Measurements from ENCODE around the gene OSTM1.

OSTM1 gene

DNA sequence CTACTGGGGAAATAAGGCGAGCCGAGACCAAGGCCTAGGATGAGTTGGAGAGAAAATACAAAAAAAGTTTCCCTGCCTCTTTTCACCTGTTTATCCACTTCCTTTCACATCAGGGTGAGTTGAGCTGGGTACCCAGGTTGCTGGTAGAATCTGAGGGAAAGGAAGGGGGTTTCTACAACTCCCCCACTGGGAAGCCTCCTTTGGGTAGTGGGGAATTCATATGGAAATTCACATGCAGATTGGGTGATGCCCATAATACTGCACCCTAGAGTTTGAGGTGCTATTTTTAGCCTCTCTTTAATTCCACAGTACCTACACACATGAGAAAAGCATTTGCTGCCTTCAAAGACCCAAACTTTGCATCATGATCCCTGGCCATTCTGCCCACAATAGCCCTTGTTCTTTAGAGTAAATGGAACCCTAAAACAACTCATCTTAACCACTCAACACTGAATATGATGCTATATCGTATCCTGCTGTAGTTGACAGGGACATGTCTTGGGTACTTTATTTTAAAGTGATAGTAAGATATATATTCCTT lies 2.7 kb downstream of the OSTM1 start:
- Histone ChIP-seq H3K27ac (ENCODE audit: low read depth, low read length) (no peak overlapping the region), H3K27me3 (ENCODE audit: control insufficient read depth in 1 of 2, insufficient read depth in 2 of 2, low read length in 2 of 2) (no peaks in the 10 kb centered on the region), H3K4me1 (ENCODE audit: control insufficient read depth in 1 of 2, insufficient read depth in 2 of 2, low read length in 2 of 2) (peaks cover 15 to 16% of the 10 kb centered on the region in 2 donors), H3K9me3 (ENCODE audit: control insufficient read depth in 1 of 2, low read length in 2 of 2) (no peaks in the 10 kb centered on the region), H3K4me3 (ENCODE audit: low read depth in 1 of 2, low read length in 2 of 2) (no peak overlapping the region), H3K36me3 (ENCODE audit: control insufficient read depth in 1 of 2, insufficient read depth in 2 of 2, low read length in 2 of 2) (peaks cover 0 to 3% of the 10 kb centered on the region in 2 donors), H3K9ac (ENCODE audit: low read depth in 1 of 2, low read length in 2 of 2) (no peak overlapping the region)

DNA sequence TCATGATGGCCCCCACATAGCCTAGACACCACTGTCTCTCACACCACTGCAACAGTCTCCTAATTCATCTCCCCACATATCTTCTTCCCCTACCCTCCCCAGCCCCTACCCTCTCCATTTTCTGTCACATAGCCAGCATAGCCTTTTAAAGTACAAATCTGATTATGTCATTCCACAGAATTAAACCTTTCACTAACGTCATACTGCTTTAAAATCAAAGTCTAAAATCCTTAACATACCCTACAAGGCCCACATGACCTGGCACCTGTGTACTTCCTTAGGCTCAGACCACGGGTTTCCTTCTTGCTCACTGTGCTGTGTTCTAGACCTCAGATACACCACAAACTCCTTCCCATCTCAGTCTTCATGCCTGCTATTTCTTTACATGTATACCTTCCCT lies 5.9 kb downstream of the OSTM1 start:
- H3K9me3 ChIP-seq (ENCODE audit: control insufficient read depth in 1 of 2, low read length in 2 of 2) = no peaks in the 10 kb centered on the region
- H3K9ac ChIP-seq (ENCODE audit: low read depth in 1 of 2, low read length in 2 of 2) = peak overlapping the region in 1 of 2 donors; percentile 3
- no peak overlapping the region for H3K4me3 ChIP-seq (ENCODE audit: low read depth in 1 of 2, low read length in 2 of 2)
- no peaks in the 10 kb centered on the region for H3K27me3 ChIP-seq (ENCODE audit: control insufficient read depth in 1 of 2, insufficient read depth in 2 of 2, low read length in 2 of 2)
- peaks cover 5 to 12% of the 10 kb centered on the region in 2 donors for H3K4me1 ChIP-seq (ENCODE audit: control insufficient read depth in 1 of 2, insufficient read depth in 2 of 2, low read length in 2 of 2)
- peaks cover 0 to 8% of the 10 kb centered on the region in 2 donors for H3K36me3 ChIP-seq (ENCODE audit: control insufficient read depth in 1 of 2, insufficient read depth in 2 of 2, low read length in 2 of 2)
- no peak overlapping the region for H3K27ac ChIP-seq (ENCODE audit: low read depth, low read length)

DNA sequence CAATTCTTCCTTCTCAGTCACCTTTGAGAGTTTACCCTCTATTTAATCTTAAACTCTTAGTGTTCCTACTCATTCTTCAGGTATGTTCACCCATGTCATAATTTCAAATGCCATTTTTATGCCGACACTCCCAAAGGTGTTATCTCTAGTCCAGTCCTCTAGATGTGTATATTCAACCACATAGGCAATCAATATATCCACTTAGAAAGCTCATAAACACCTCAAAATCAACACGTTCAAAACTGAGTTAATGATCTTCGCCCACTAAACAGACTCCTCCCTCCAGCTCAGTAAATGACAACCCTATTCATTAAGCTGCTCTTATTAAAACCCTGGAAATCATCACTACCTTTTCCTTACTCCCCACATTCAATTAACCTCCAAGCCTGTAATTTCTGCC lies 6.4 kb downstream of the OSTM1 start:
- H3K27me3 ChIP-seq (ENCODE audit: control insufficient read depth in 1 of 2, insufficient read depth in 2 of 2, low read length in 2 of 2) = no peaks in the 10 kb centered on the region
- H3K4me1 ChIP-seq (ENCODE audit: control insufficient read depth in 1 of 2, insufficient read depth in 2 of 2, low read length in 2 of 2) = peaks cover 1 to 7% of the 10 kb centered on the region in 2 donors
- H3K9me3 ChIP-seq (ENCODE audit: control insufficient read depth in 1 of 2, low read length in 2 of 2) = no peaks in the 10 kb centered on the region
- peaks cover 0 to 8% of the 10 kb centered on the region in 2 donors for H3K36me3 ChIP-seq (ENCODE audit: control insufficient read depth in 1 of 2, insufficient read depth in 2 of 2, low read length in 2 of 2)
- H3K4me3 ChIP-seq (ENCODE audit: low read depth in 1 of 2, low read length in 2 of 2) = no peak overlapping the region
- no peak overlapping the region for H3K27ac ChIP-seq (ENCODE audit: low read depth, low read length)
- no peak overlapping the region for H3K9ac ChIP-seq (ENCODE audit: low read depth in 1 of 2, low read length in 2 of 2)

DNA sequence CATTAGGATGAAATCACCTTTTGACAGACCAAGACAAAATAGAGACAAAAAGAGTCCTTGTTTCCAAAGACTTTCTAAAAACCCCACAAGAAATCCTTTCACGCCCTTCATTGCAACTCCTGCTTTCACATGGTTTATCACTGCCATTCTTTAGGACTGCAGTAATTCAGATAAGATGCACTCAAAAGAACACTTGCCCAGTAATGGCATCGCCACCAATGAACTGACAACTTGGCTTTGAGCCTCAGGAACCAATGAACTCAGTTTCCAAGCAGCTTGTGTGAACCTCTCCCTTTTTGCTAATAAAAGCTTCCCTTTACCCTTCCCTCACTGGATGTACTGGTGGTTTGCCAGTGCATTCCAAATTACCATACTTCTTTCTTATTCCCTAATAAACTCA lies 21.8 kb downstream of the OSTM1 start:
- no peaks in the 10 kb centered on the region for H3K4me1 ChIP-seq (ENCODE audit: control insufficient read depth in 1 of 2, insufficient read depth in 2 of 2, low read length in 2 of 2)
- no peaks in the 10 kb centered on the region for H3K27me3 ChIP-seq (ENCODE audit: control insufficient read depth in 1 of 2, insufficient read depth in 2 of 2, low read length in 2 of 2)
- no peak overlapping the region for H3K9ac ChIP-seq (ENCODE audit: low read depth in 1 of 2, low read length in 2 of 2)
- H3K4me3 ChIP-seq (ENCODE audit: low read depth in 1 of 2, low read length in 2 of 2) = no peak overlapping the region
- no peak overlapping the region for H3K27ac ChIP-seq (ENCODE audit: low read depth, low read length)
- peaks cover 3 to 9% of the 10 kb centered on the region in 2 donors for H3K36me3 ChIP-seq (ENCODE audit: control insufficient read depth in 1 of 2, insufficient read depth in 2 of 2, low read length in 2 of 2)
- H3K9me3 ChIP-seq (ENCODE audit: control insufficient read depth in 1 of 2, low read length in 2 of 2) = no peaks in the 10 kb centered on the region

DNA sequence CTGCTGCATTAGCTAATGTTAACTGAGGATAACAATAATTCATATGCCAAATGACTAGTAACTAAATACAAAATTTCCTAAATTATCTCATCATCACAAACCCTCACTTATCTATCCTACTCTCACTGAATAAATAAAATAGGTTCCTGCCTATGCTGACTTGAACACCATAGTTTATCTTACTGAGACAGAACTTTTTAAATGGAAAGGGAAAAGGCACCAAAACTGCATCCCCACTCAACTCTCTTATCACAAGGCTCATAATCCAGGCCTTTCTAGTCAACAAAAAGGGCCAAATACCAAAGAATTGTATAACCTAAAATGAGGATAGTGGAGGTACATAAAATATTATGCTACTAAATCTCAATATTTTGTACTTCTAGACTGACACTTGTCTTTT lies 23.1 kb downstream of the OSTM1 start:
- no peaks in the 10 kb centered on the region for H3K4me1 ChIP-seq (ENCODE audit: control insufficient read depth in 1 of 2, insufficient read depth in 2 of 2, low read length in 2 of 2)
- no peak overlapping the region for H3K9ac ChIP-seq (ENCODE audit: low read depth in 1 of 2, low read length in 2 of 2)
- H3K27ac ChIP-seq (ENCODE audit: low read depth, low read length) = no peak overlapping the region
- H3K27me3 ChIP-seq (ENCODE audit: control insufficient read depth in 1 of 2, insufficient read depth in 2 of 2, low read length in 2 of 2) = no peaks in the 10 kb centered on the region
- H3K4me3 ChIP-seq (ENCODE audit: low read depth in 1 of 2, low read length in 2 of 2) = no peak overlapping the region
- H3K9me3 ChIP-seq (ENCODE audit: control insufficient read depth in 1 of 2, low read length in 2 of 2) = no peaks in the 10 kb centered on the region
- peaks cover 10 to 12% of the 10 kb centered on the region in 2 donors for H3K36me3 ChIP-seq (ENCODE audit: control insufficient read depth in 1 of 2, insufficient read depth in 2 of 2, low read length in 2 of 2)

DNA sequence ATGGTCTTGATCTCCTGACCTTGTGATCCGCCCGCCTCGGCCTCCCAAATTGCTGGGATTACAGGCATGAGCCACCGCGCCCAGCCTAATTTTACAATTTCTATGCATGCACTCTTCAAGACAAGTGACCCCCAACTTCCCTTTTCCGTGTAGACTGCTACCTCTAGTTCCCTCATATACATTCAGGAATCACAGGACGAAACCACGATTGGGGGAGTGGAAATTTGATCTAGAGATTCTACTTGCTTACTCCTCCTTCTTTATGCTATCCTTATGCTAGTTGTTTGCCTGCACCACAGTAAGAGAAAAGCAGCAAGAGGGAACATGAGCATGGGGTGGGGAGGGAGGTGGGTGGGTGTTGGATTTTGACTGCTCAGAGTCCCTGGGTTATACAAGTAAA lies 34.9 kb downstream of the OSTM1 start:
- no peak overlapping the region for H3K9ac ChIP-seq (ENCODE audit: low read depth in 1 of 2, low read length in 2 of 2)
- no peaks in the 10 kb centered on the region for H3K27me3 ChIP-seq (ENCODE audit: control insufficient read depth in 1 of 2, insufficient read depth in 2 of 2, low read length in 2 of 2)
- no peaks in the 10 kb centered on the region for H3K9me3 ChIP-seq (ENCODE audit: control insufficient read depth in 1 of 2, low read length in 2 of 2)
- no peaks in the 10 kb centered on the region for H3K4me1 ChIP-seq (ENCODE audit: control insufficient read depth in 1 of 2, insufficient read depth in 2 of 2, low read length in 2 of 2)
- no peak overlapping the region for H3K27ac ChIP-seq (ENCODE audit: low read depth, low read length)
- H3K4me3 ChIP-seq (ENCODE audit: low read depth in 1 of 2, low read length in 2 of 2) = no peak overlapping the region
- peaks cover 10 to 20% of the 10 kb centered on the region in 2 donors for H3K36me3 ChIP-seq (ENCODE audit: control insufficient read depth in 1 of 2, insufficient read depth in 2 of 2, low read length in 2 of 2)

DNA sequence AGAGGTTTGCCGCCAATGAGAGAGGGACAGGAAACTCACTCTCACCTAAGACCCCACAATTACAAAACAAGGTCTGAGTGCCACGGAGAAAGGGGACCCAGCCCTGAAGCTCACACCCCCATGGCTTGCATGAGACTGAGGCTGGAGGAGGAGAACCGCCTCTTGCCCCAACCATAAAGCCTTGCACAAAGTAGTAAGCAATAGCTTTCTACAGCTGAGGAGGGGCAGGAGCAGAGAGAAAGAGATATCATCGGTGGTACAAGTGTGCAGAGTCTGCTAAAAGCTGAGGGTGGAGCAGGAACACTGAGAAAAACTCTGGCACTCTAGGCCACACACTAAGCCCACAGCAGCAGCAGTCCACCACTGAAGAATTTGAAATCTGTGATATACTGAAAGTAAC lies 37.7 kb downstream of the OSTM1 start:
- H3K4me1 ChIP-seq (ENCODE audit: control insufficient read depth in 1 of 2, insufficient read depth in 2 of 2, low read length in 2 of 2) = no peaks in the 10 kb centered on the region
- H3K36me3 ChIP-seq (ENCODE audit: control insufficient read depth in 1 of 2, insufficient read depth in 2 of 2, low read length in 2 of 2) = peaks cover 10 to 15% of the 10 kb centered on the region in 2 donors
- no peaks in the 10 kb centered on the region for H3K27me3 ChIP-seq (ENCODE audit: control insufficient read depth in 1 of 2, insufficient read depth in 2 of 2, low read length in 2 of 2)
- no peak overlapping the region for H3K4me3 ChIP-seq (ENCODE audit: low read depth in 1 of 2, low read length in 2 of 2)
- H3K9ac ChIP-seq (ENCODE audit: low read depth in 1 of 2, low read length in 2 of 2) = no peak overlapping the region
- H3K9me3 ChIP-seq (ENCODE audit: control insufficient read depth in 1 of 2, low read length in 2 of 2) = no peaks in the 10 kb centered on the region
- H3K27ac ChIP-seq (ENCODE audit: low read depth, low read length) = no peak overlapping the region

DNA sequence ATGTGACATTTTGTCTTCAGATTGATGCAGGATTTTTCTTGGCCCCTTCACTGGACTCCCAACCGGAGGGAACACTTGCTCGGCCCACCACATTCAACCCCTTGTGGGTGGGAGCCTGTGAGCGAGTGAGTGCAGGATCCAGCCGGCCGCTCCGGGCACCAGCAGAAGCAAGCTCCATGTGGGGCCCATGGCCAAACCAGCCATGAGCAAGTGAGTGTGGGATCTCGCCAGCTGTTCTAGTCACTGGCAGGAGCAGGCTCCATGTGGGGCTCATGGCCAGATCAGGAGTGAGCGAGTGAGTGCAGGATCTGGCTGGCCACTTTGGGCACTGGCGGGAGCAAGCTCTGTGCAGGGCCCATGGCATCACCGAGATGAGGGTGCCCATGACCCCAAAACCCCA lies 42.6 kb downstream of the OSTM1 start:
- H3K9ac ChIP-seq (ENCODE audit: low read depth in 1 of 2, low read length in 2 of 2) = no peak overlapping the region
- no peaks in the 10 kb centered on the region for H3K9me3 ChIP-seq (ENCODE audit: control insufficient read depth in 1 of 2, low read length in 2 of 2)
- H3K27me3 ChIP-seq (ENCODE audit: control insufficient read depth in 1 of 2, insufficient read depth in 2 of 2, low read length in 2 of 2) = no peaks in the 10 kb centered on the region
- H3K36me3 ChIP-seq (ENCODE audit: control insufficient read depth in 1 of 2, insufficient read depth in 2 of 2, low read length in 2 of 2) = peaks cover 0 to 5% of the 10 kb centered on the region in 2 donors
- H3K4me1 ChIP-seq (ENCODE audit: control insufficient read depth in 1 of 2, insufficient read depth in 2 of 2, low read length in 2 of 2) = peaks cover 0 to 11% of the 10 kb centered on the region in 2 donors
- H3K27ac ChIP-seq (ENCODE audit: low read depth, low read length) = no peak overlapping the region
- H3K4me3 ChIP-seq (ENCODE audit: low read depth in 1 of 2, low read length in 2 of 2) = no peak overlapping the region

DNA sequence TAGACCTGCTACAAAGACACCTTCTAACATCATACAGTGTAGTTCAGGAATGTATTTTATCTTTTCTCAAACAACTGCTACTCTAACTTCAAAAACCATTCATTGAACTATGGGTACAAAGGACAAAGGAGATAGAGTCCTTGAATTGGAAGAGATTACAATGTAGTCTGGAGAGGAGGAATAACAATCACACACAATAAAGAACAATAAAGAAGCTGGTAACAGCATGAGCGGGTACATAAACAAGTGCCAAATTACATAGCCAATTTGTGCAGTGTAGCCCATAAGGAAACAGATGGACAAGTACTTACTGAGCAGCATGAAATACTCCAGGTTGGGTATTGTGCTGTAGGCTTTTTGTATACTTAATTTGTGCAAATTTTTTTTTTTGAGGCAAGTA lies 44.3 kb downstream of the OSTM1 start:
- H3K9me3 ChIP-seq (ENCODE audit: control insufficient read depth in 1 of 2, low read length in 2 of 2) = no peaks in the 10 kb centered on the region
- no peak overlapping the region for H3K4me3 ChIP-seq (ENCODE audit: low read depth in 1 of 2, low read length in 2 of 2)
- no peak overlapping the region for H3K27ac ChIP-seq (ENCODE audit: low read depth, low read length)
- H3K4me1 ChIP-seq (ENCODE audit: control insufficient read depth in 1 of 2, insufficient read depth in 2 of 2, low read length in 2 of 2) = peaks cover 0 to 11% of the 10 kb centered on the region in 2 donors
- H3K27me3 ChIP-seq (ENCODE audit: control insufficient read depth in 1 of 2, insufficient read depth in 2 of 2, low read length in 2 of 2) = no peaks in the 10 kb centered on the region
- no peaks in the 10 kb centered on the region for H3K36me3 ChIP-seq (ENCODE audit: control insufficient read depth in 1 of 2, insufficient read depth in 2 of 2, low read length in 2 of 2)
- no peak overlapping the region for H3K9ac ChIP-seq (ENCODE audit: low read depth in 1 of 2, low read length in 2 of 2)

DNA sequence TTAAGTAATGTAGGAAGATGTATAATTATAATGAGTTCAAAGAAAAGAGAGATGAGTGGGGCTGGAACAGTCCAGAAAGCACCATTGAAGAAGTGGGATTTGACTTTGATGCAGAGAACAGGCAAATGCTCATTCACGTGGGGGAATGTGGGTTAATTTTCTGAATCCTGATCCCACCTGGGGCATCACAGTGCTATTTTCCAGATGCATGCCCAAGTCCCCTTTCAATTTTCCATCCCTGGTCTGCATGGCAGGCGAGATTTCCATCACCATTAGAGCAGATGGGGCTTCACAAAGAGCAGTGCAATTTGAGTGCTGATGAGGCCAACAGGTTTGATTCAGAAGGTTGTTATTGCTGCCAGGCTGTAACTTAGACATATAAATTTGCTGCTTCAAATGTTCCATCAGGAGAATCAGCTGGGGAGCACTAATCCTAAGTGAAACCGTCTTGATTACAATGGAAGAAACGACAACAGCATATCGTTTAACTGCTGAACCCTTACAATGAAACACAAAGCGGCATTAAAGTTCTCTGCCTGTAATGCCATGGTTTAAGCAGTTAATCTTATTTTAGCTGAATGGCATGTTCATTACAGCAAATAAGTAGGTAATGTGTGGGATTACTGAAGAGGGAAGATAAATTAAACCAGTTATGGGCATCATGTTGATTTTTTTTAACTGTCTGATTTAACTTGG lies 45.2 kb downstream of the OSTM1 start:
- Histone ChIP-seq H3K9ac (ENCODE audit: low read depth in 1 of 2, low read length in 2 of 2) (no peak overlapping the region), H3K36me3 (ENCODE audit: control insufficient read depth in 1 of 2, insufficient read depth in 2 of 2, low read length in 2 of 2) (no peaks in the 10 kb centered on the region), H3K9me3 (ENCODE audit: control insufficient read depth in 1 of 2, low read length in 2 of 2) (no peaks in the 10 kb centered on the region), H3K4me1 (ENCODE audit: control insufficient read depth in 1 of 2, insufficient read depth in 2 of 2, low read length in 2 of 2) (peaks cover 0 to 11% of the 10 kb centered on the region in 2 donors), H3K27me3 (ENCODE audit: control insufficient read depth in 1 of 2, insufficient read depth in 2 of 2, low read length in 2 of 2) (no peaks in the 10 kb centered on the region), H3K4me3 (ENCODE audit: low read depth in 1 of 2, low read length in 2 of 2) (no peak overlapping the region), H3K27ac (ENCODE audit: low read depth, low read length) (no peak overlapping the region)
